Neural cell (in vitro differentiated cells): ENCODE measurements around the gene SIT1. TPM values are rescaled to one million over a fixed set of nuclear protein-coding genes. Genes with fewer than 3 reads are reported as not detected.
A peak's percentile ranks its signal among the peaks of the same experiment; 100 is the strongest.

ENCODE experiments used
- H2AFZ ChIP-seq: fragments of 200-600, 300-800 bp; sonication (generic), shearing (Covaris generic); 2 replicates; pipeline ENCODE4 v1.6.0; 2014; ENCODE audit warnings: low read depth, mild to moderate bottlenecking, antibody characterized with exemption, low read length, moderate library complexity
- H3F3A ChIP-seq: fragments of 200-600 bp; shearing (Covaris generic); 2 replicates; pipeline ENCODE4 v1.6.1; 2016; ENCODE audit warnings: mild to moderate bottlenecking, moderate library complexity, mixed read lengths, antibody characterized with exemption, low read length; ENCODE audit not compliant: insufficient read depth, poor library complexity, severe bottlenecking
- H3K27ac ChIP-seq: fragments of 200-600, 300-800 bp; sonication (generic), shearing (Covaris generic); 2 replicates; pipeline ENCODE4 v1.5.1; 2014; ENCODE audit warnings: mild to moderate bottlenecking, low read length, moderate library complexity
- H3K27me3 ChIP-seq: fragments of 300-800, 200-600 bp; sonication (generic), shearing (Covaris generic); 2 replicates; pipeline ENCODE4 v1.6.0; 2014; ENCODE audit warnings: mild to moderate bottlenecking, low read depth, low read length, moderate library complexity; ENCODE audit not compliant: insufficient read depth
- H3K36me3 ChIP-seq: fragments of 300-800, 200-600 bp; sonication (generic), shearing (Covaris generic); 2 replicates; pipeline ENCODE4 v1.5.1; 2014; ENCODE audit warnings: mild to moderate bottlenecking, antibody characterized with exemption, low read length, moderate library complexity; ENCODE audit not compliant: insufficient read depth
- H3K4me2 ChIP-seq: fragments of 300-800, 200-600 bp; sonication (generic), shearing (Covaris generic); 2 replicates; pipeline ENCODE4 v1.6.0; 2014; ENCODE audit warnings: mild to moderate bottlenecking, low read length
- H3K4me3 ChIP-seq: fragments of 300-800, 200-600 bp; sonication (generic), shearing (Covaris generic); 2 replicates; pipeline ENCODE4 v1.5.1; 2014; ENCODE audit warnings: mild to moderate bottlenecking, low read length, moderate library complexity
- H3K79me2 ChIP-seq: fragments of 200-600 bp; shearing (Covaris generic); replicated peaks from 2 replicates; pipeline ENCODE4 v1.6.0; 2014; ENCODE audit warnings: mild to moderate bottlenecking, low read length, moderate library complexity; ENCODE audit not compliant: insufficient read depth
- H3K9ac ChIP-seq: fragments of 300-800, 200-600 bp; sonication (generic), shearing (Covaris generic); 2 replicates; pipeline ENCODE4 v1.6.1; 2016; ENCODE audit warnings: mild to moderate bottlenecking, low read length, mixed read lengths
- H3K9me2 ChIP-seq: fragments of 200-600 bp; shearing (Covaris generic); 2 replicates; pipeline ENCODE4 v1.6.1; 2016; ENCODE audit warnings: mild to moderate bottlenecking, low read length, mixed read lengths; ENCODE audit not compliant: insufficient read depth
- H3K9me3 ChIP-seq: fragments of 200-600, 300-800 bp; sonication (generic), shearing (Covaris generic); 2 replicates; pipeline ENCODE4 v1.6.1; 2016; ENCODE audit warnings: mild to moderate bottlenecking, mixed run types, low read length, moderate library complexity, mixed read lengths
- H4K20me1 ChIP-seq: fragments of 200-600 bp; shearing (Covaris generic); 2 replicates; pipeline ENCODE4 v1.6.1; 2016; ENCODE audit warnings: mild to moderate bottlenecking, mixed run types; ENCODE audit not compliant: insufficient read depth
- EP300 ChIP-seq: fragments of 450-650 bp; conservative IDR thresholded peaks from 2 replicates; pipeline ENCODE4 v1.6.1; 2014; ENCODE audit warnings: antibody characterized with exemption, mild to moderate bottlenecking, moderate library complexity; ENCODE audit not compliant: poor library complexity, severe bottlenecking
- EZH2 ChIP-seq: fragments of 200-600, 300-800 bp; shearing (Covaris generic), sonication (generic); IDR thresholded peaks from 2 replicates; pipeline ENCODE4 v1.6.1; 2014; ENCODE audit warnings: antibody characterized with exemption, low read length, borderline replicate concordance, mild to moderate bottlenecking; ENCODE audit not compliant: insufficient read depth, poor library complexity, severe bottlenecking
- MXI1 ChIP-seq: fragments of 450-650 bp; conservative IDR thresholded peaks from 2 replicates; pipeline ENCODE4 v1.6.1; 2014; ENCODE audit warnings: antibody characterized with exemption, mild to moderate bottlenecking; ENCODE audit not compliant: poor library complexity, severe bottlenecking
- POLR2AphosphoS5 ChIP-seq: IDR thresholded peaks from 2 replicates; pipeline ENCODE4 v1.6.1; 2012
- RAD21 ChIP-seq: fragments of 450-650 bp; conservative IDR thresholded peaks from 2 replicates; pipeline ENCODE4 v1.6.1; 2014; ENCODE audit warnings: antibody characterized with exemption, mild to moderate bottlenecking, moderate library complexity
- SMC3 ChIP-seq: fragments of 450-650 bp; conservative IDR thresholded peaks from 2 replicates; pipeline ENCODE4 v1.6.1; 2014; ENCODE audit warnings: antibody characterized with exemption, mild to moderate bottlenecking, moderate library complexity; ENCODE audit not compliant: poor library complexity
- TAF1 ChIP-seq: IDR thresholded peaks from 2 replicates; pipeline ENCODE4 v1.6.1; 2012; ENCODE audit warnings: low read depth
- polyA plus RNA-seq: library from polyadenylated mRNA; depleted of rRNA; stranded (reverse); fragments of >200 nt; gene quantifications from 2 replicates; pipeline ENCODE4 v1.2.3, GENCODE V29; 2014
- TF ChIP-seq, protein P1 (sequence below): fragments of 450-650 bp; IDR thresholded peaks from 2 replicates; pipeline ENCODE4 v1.5.1; 2014; ENCODE audit warnings: antibody characterized with exemption, mild to moderate bottlenecking, moderate library complexity; ENCODE audit not compliant: poor library complexity, severe bottlenecking
- TF ChIP-seq, protein P2 (sequence below): IDR thresholded peaks from 2 replicates; pipeline ENCODE4 v1.6.1; 2012; ENCODE audit warnings: borderline replicate concordance

SIT1 gene
- polyA plus RNA-seq, 1 donor from 2014 or later: not detected

DNA sequence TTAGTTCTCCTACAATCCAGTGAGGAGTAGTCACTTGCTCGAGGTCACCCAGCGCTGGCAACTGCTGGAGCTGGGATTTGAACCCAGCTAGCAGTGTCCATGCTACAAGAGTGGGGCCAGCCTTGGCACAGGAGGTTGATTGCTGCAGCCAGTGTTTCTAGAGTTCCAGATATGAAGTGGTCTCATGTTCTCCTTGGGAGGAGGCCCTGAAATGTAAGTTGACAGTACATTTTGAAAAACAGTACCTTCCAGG, 8.2 kb upstream of the SIT1 start:
- peak overlapping the region; percentile 97 for H3K27ac ChIP-seq
- H3K36me3 ChIP-seq: peaks cover 8% of the 10 kb centered on the region
- peak overlapping the region; percentile 97 for H3K9ac ChIP-seq
- no peaks in the 10 kb centered on the region for H3K9me2 ChIP-seq
- peak overlapping the region; percentile 88 for H2AFZ ChIP-seq
- H3K9me3 ChIP-seq: no peaks in the 10 kb centered on the region
- H3K4me2 ChIP-seq: peak overlapping the region; percentile 71
- no peaks in the 10 kb centered on the region for H4K20me1 ChIP-seq
- H3K27me3 ChIP-seq: no peaks in the 10 kb centered on the region
- H3F3A ChIP-seq: no peaks in the 10 kb centered on the region
- H3K4me3 ChIP-seq: peak overlapping the region; percentile 80
- peaks cover 6% of the 10 kb centered on the region for H3K79me2 ChIP-seq
- TF ChIP-seq SMC3: no peak
- TF ChIP-seq EP300: no peak
- TF ChIP-seq EZH2: no peak
- no peak for TF ChIP-seq MXI1
- no peak for TF ChIP-seq POLR2AphosphoS5
- no peak for TF ChIP-seq TAF1
- TF ChIP-seq, protein P1, sequence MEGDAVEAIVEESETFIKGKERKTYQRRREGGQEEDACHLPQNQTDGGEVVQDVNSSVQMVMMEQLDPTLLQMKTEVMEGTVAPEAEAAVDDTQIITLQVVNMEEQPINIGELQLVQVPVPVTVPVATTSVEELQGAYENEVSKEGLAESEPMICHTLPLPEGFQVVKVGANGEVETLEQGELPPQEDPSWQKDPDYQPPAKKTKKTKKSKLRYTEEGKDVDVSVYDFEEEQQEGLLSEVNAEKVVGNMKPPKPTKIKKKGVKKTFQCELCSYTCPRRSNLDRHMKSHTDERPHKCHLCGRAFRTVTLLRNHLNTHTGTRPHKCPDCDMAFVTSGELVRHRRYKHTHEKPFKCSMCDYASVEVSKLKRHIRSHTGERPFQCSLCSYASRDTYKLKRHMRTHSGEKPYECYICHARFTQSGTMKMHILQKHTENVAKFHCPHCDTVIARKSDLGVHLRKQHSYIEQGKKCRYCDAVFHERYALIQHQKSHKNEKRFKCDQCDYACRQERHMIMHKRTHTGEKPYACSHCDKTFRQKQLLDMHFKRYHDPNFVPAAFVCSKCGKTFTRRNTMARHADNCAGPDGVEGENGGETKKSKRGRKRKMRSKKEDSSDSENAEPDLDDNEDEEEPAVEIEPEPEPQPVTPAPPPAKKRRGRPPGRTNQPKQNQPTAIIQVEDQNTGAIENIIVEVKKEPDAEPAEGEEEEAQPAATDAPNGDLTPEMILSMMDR: no peak
- TF ChIP-seq, protein P2, sequence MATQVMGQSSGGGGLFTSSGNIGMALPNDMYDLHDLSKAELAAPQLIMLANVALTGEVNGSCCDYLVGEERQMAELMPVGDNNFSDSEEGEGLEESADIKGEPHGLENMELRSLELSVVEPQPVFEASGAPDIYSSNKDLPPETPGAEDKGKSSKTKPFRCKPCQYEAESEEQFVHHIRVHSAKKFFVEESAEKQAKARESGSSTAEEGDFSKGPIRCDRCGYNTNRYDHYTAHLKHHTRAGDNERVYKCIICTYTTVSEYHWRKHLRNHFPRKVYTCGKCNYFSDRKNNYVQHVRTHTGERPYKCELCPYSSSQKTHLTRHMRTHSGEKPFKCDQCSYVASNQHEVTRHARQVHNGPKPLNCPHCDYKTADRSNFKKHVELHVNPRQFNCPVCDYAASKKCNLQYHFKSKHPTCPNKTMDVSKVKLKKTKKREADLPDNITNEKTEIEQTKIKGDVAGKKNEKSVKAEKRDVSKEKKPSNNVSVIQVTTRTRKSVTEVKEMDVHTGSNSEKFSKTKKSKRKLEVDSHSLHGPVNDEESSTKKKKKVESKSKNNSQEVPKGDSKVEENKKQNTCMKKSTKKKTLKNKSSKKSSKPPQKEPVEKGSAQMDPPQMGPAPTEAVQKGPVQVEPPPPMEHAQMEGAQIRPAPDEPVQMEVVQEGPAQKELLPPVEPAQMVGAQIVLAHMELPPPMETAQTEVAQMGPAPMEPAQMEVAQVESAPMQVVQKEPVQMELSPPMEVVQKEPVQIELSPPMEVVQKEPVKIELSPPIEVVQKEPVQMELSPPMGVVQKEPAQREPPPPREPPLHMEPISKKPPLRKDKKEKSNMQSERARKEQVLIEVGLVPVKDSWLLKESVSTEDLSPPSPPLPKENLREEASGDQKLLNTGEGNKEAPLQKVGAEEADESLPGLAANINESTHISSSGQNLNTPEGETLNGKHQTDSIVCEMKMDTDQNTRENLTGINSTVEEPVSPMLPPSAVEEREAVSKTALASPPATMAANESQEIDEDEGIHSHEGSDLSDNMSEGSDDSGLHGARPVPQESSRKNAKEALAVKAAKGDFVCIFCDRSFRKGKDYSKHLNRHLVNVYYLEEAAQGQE: no peak
- no peak for TF ChIP-seq RAD21

DNA sequence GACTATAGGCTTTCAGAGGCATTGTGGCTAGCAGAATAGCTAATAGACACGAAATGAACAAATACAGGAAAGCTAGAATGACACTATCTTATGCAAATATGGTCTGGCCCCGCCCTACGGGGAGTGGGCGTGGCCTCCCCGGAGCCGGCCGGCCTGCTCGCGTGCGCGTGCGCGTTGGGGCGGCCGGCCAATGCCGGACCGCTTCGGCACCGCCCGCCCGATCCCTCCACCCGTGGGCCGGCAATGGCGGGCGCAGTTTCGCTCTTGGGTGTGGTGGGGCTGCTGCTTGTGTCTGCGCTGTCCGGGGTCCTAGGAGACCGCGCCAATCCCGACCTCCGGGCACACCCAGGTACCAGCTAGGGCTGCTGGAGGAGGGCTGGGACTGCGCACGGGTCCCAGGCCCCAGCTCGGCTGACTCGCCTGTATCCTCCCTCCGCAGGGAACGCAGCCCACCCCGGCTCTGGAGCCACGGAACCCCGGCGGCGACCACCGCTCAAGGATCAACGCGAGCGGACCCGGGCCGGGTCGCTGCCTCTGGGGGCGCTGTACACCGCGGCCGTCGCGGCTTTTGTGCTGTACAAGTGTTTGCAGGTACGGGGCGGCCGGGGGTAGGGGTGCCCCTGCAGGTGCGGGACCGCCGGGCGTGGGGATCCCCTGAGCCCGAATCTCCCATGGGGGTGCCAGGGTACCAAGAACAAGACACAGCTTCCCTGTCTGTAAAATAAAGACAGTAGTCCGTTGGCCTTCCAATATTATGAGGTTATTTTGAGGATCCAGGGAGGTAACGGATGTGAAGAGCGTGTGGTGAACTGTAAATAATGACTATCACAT, 7.6 kb upstream of the SIT1 start, which contains the start of gene CCDC107:
Gene CCDC107 (plus strand): TSS at position 156 of the 831 bp plus-strand sequence. CDS start 88 bp downstream, at position 244.
- Histone ChIP-seq H3F3A (no peaks in the 10 kb centered on the region), H3K36me3 (peaks cover 8% of the 10 kb centered on the region), H3K27me3 (no peaks in the 10 kb centered on the region), H2AFZ (peak within 1 kb of the TSS; percentile 88), H3K9me3 (no peaks in the 10 kb centered on the region), H3K9me2 (no peaks in the 10 kb centered on the region), H3K9ac (peak within 1 kb of the TSS; percentile 97), H3K4me2 (peak within 1 kb of the TSS; percentile 78), H3K4me3 (peak within 1 kb of the TSS; percentile 80), H3K27ac (peak within 1 kb of the TSS; percentile 97), H4K20me1 (no peaks in the 10 kb centered on the region), H3K79me2 (peaks cover 6% of the 10 kb centered on the region)
- no peak for TF ChIP-seq MXI1
- TF ChIP-seq EP300: peak; percentile 54
- TF ChIP-seq RAD21: peak; percentile 75
- TF ChIP-seq, protein P1: peak; percentile 96
- TF ChIP-seq EZH2: no peak
- TF ChIP-seq, protein P2: peak; percentile 66
- peak; percentile 72 for TF ChIP-seq SMC3
- peak; percentile 34 for TF ChIP-seq TAF1
- peak; percentile 83 for TF ChIP-seq POLR2AphosphoS5
